Measurements from ENCODE around the gene HLA-DQA2. TPM values are rescaled to one million over a fixed set of nuclear protein-coding genes. Genes with fewer than 3 reads are reported as not detected.

The HLA-DQA2 gene
- total RNA-seq, 2 donors from 2014 or later = 0.45 to 1.6 TPM

GRCh38 chr6:32752580-32752979 is 11.4 kb downstream of the HLA-DQA2 start:
- H3K4me3 ChIP-seq = no peak overlapping the region
- DNase-seq (ENCODE audit: low spot score) = no peak
- intact Hi-C loops (cut with DNase I) = no loop called here
- TF ChIP-seq POLR2AphosphoS5 (IDR thresholded peaks at IDR 0.05) (no peak), POLR2A (IDR thresholded peaks at IDR 0.05) (no peak)
- TF ChIP-seq, protein P1, sequence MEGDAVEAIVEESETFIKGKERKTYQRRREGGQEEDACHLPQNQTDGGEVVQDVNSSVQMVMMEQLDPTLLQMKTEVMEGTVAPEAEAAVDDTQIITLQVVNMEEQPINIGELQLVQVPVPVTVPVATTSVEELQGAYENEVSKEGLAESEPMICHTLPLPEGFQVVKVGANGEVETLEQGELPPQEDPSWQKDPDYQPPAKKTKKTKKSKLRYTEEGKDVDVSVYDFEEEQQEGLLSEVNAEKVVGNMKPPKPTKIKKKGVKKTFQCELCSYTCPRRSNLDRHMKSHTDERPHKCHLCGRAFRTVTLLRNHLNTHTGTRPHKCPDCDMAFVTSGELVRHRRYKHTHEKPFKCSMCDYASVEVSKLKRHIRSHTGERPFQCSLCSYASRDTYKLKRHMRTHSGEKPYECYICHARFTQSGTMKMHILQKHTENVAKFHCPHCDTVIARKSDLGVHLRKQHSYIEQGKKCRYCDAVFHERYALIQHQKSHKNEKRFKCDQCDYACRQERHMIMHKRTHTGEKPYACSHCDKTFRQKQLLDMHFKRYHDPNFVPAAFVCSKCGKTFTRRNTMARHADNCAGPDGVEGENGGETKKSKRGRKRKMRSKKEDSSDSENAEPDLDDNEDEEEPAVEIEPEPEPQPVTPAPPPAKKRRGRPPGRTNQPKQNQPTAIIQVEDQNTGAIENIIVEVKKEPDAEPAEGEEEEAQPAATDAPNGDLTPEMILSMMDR (IDR thresholded peaks at IDR 0.05) = no peak
- no peak overlapping the region for H3K27ac ChIP-seq
- H3K36me3 ChIP-seq = no peaks in the 10 kb centered on the region
- 38% methylated on average over 8 of the region's 8 CpGs for WGBS
- no peaks in the 10 kb centered on the region for H3K9me3 ChIP-seq
- no peaks in the 10 kb centered on the region for H3K4me1 ChIP-seq (replicated peaks)
- no peaks in the 10 kb centered on the region for H3K27me3 ChIP-seq (replicated peaks; ENCODE audit: insufficient read depth)

DNA sequence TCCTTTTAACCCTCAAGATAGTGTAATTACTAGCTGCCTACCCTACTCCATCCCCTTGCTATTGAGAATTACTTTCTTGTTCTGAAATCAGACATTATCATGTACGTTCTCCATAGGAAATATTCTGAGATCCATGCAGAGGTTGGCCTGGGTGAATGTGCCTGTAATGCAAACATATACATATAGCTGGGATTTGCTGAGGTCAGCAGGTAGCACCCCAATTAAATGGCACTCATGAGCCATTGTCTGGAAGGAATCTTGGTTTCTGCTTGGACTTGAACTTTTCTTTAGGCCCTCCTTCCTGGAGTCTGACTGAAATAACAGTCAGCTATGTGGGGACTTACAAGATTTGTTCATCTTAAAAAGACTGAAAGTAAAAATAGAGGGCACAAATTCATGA is 18.5 kb downstream of the HLA-DQA2 start:
- no peak overlapping the region for H3K27ac ChIP-seq
- H3K4me1 ChIP-seq (replicated peaks) = no peaks in the 10 kb centered on the region
- DNase-seq (ENCODE audit: low spot score) = no peak
- H3K27me3 ChIP-seq (replicated peaks; ENCODE audit: insufficient read depth) = peaks cover 3% of the 10 kb centered on the region
- intact Hi-C loops (cut with DNase I) = no loop called here
- TF ChIP-seq, protein P1 (IDR thresholded peaks at IDR 0.05) = no peak
- TF ChIP-seq POLR2AphosphoS5 (IDR thresholded peaks at IDR 0.05) (no peak), POLR2A (IDR thresholded peaks at IDR 0.05) (no peak)
- no peaks in the 10 kb centered on the region for H3K9me3 ChIP-seq
- WGBS = 82% methylated on average over 1 of the region's 1 CpG
- no peaks in the 10 kb centered on the region for H3K36me3 ChIP-seq
- no peak overlapping the region for H3K4me3 ChIP-seq

DNA sequence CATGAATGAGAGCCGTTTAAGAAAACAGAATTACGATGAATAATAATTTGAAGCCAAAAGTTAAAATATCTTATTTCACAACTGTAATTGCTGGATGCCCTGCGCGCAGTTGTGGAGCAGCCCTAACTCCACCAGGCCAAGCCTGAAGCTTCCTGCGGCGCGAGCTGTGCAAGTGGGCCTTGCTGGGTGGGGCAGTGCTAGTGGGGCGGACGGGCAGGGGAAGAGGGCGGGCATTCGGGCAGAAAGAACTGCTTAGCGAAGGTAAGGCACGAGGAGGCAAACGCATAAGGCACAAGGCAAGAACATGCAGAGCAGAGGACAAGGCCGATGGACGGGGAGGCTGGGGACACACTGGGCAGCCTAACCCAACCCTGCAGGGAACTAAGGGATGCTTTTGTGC is 19.9 kb downstream of the HLA-DQA2 start:
- Histone ChIP-seq H3K9me3 (no peaks in the 10 kb centered on the region), H3K27me3 (replicated peaks; ENCODE audit: insufficient read depth) (peaks cover 3% of the 10 kb centered on the region), H3K36me3 (no peaks in the 10 kb centered on the region), H3K4me1 (replicated peaks) (no peaks in the 10 kb centered on the region), H3K27ac (no peak overlapping the region), H3K4me3 (no peak overlapping the region)
- intact Hi-C loops (cut with DNase I) = no loop called here
- TF ChIP-seq POLR2AphosphoS5 (IDR thresholded peaks at IDR 0.05) = no peak
- TF ChIP-seq, protein P1 (IDR thresholded peaks at IDR 0.05) = no peak
- no peak for TF ChIP-seq POLR2A (IDR thresholded peaks at IDR 0.05)
- 81% methylated on average over 16 of the region's 16 CpGs for WGBS
- no peak for DNase-seq (ENCODE audit: low spot score)

DNA sequence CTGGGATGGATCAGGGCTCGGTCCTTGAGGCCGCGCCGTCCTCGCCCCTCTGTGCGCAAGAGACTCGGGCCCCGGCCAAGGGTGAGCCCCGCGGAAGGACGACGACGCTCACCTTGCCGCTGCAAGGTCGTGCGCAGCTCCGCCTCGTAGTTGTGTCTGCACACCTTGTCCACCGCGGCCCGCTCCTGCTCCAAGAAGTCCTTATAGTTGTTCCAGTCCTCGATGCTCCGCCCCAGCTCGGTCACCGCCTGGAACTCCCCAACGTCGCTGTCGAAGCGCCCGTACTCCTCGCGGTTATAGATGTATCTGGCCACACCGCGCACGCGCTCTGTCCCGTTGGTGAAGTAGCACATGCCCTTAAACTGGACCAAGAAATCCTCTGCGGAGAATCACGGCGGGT is 20.4 kb downstream of the HLA-DQA2 start:
- no peak for DNase-seq (ENCODE audit: low spot score)

GRCh38 chr6:32763421-32763820 is 22.2 kb downstream of the HLA-DQA2 start, which contains the start of gene HLA-DQB2:
Gene HLA-DQB2 (minus strand): TSS chr6:32763532. CDS start chr6:32763470, 62 bp downstream.
- no peaks in the 10 kb centered on the region for H3K4me1 ChIP-seq (replicated peaks)
- TF ChIP-seq POLR2A (IDR thresholded peaks at IDR 0.05) = no peak
- TF ChIP-seq, protein P1 (IDR thresholded peaks at IDR 0.05) = no peak
- no peak for TF ChIP-seq POLR2AphosphoS5 (IDR thresholded peaks at IDR 0.05)
- no peak for DNase-seq (ENCODE audit: low spot score)
- no peak within 1 kb of the TSS for H3K27ac ChIP-seq
- peaks cover 3% of the 10 kb centered on the region for H3K27me3 ChIP-seq (replicated peaks; ENCODE audit: insufficient read depth)
- H3K4me3 ChIP-seq = no peak within 1 kb of the TSS
- intact Hi-C loops (cut with DNase I) = no loop called here
- no peaks in the 10 kb centered on the region for H3K9me3 ChIP-seq
- no peaks in the 10 kb centered on the region for H3K36me3 ChIP-seq
- WGBS = 44% methylated on average over 4 of the region's 4 CpGs

More for the DNA sequence above, 20.4 kb downstream of the HLA-DQA2 start:
- TF ChIP-seq POLR2A (IDR thresholded peaks at IDR 0.05) (no peak), POLR2AphosphoS5 (IDR thresholded peaks at IDR 0.05) (no peak)
- TF ChIP-seq, protein P1 (IDR thresholded peaks at IDR 0.05) = no peak
- WGBS = 47% methylated on average over 35 of the region's 40 CpGs
- intact Hi-C loops (cut with DNase I) = no loop called here
- Histone ChIP-seq H3K27ac (no peak overlapping the region), H3K27me3 (replicated peaks; ENCODE audit: insufficient read depth) (peaks cover 3% of the 10 kb centered on the region), H3K4me3 (no peak overlapping the region), H3K9me3 (no peaks in the 10 kb centered on the region), H3K36me3 (no peaks in the 10 kb centered on the region), H3K4me1 (replicated peaks) (no peaks in the 10 kb centered on the region)

Measured in prostate gland (tissue), 2 donors.